ENCODE measurements around the gene ARTN. TPM values are rescaled to one million over a fixed set of nuclear protein-coding genes. Genes with fewer than 3 reads are reported as not detected.

The ARTN gene
- total and polyA plus RNA-seq, 9 of the 15 experiments (the other 6 are each of a cell fraction or from before 2014, with no cell fraction given), result 0.06 to 0.38 TPM; not detected in 7

DNA sequence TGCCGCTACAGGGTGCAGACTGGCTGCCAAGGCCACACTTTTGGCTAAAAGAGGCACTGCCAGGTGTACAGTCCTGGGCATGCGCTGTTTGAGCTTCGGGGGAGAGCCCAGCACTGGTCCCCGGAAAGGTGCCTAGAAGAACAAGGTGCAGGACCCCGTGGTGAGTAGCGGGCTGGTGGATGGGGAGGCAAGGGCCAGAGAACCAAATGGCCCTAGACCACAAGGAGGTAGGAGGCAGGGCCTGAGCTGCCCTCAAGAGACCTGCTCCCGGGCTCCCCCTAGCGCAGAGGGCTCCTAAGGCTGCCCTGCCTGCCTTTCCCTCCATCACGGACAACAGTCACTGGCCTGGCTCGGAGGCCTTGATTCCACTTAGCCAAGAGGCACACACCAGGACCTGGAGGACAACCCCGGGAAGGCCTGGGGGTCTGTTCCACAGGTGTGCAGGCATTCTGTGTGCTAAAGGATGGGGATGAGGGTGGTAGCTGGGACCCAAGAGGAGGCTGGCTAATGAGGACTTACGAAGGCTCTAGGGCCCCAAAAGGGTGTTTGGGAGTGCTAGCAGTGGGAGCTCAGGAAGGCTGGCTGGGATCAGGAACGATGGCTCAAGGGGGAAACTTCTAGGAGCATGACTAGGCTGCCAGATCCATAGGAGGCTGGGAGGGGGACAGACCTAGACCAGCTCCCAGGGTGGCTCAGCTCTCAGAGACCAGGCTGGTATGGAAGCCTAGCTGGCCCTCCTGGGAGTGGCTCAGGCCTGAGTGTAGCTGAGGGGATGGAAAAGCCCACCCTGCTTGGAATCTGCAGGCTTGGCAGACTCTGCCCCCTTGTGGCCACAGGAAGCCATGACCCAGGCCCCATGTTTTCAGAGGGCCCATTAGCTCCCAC lies 742 bp downstream of the ARTN start:
- H3K79me2 ChIP-seq (ENCODE audit: control insufficient read depth, insufficient read depth, low read length), result no peaks in the 10 kb centered on the region
- FAIRE-seq (peak; percentile 93), DNase-seq (ENCODE audit: extremely low read depth in 1 of 4, low spot score in 3 of 4) (peak; percentile 86 to 90 (median 88)), ATAC-seq (peak; percentile 95)
- no peaks in the 10 kb centered on the region for H3K27me3 ChIP-seq (ENCODE audit: control insufficient read depth in 2 of 2, insufficient read depth in 2 of 2, low read length in 2 of 2)
- no peak overlapping the region for H3K27ac ChIP-seq (ENCODE audit: extremely low read depth, low read depth, low read length)
- peaks cover 12 to 32% of the 10 kb centered on the region in 2 experiments; a peak in 4 of 5 replicates for H3K4me1 ChIP-seq (replicated peaks in 1 of 2; ENCODE audit: control insufficient read depth in 2 of 2, insufficient read depth in 2 of 2, low read length in 2 of 2)
- H3K4me2 ChIP-seq (ENCODE audit: insufficient read depth, low read length), result peak overlapping the region; percentile 37; the same call in 1 of the 2 replicates
- H3K9me3 ChIP-seq (replicated peaks; ENCODE audit: control insufficient read depth, insufficient read depth, low read depth, low read length), result no peaks in the 10 kb centered on the region
- BruUV-seq (replicated peaks), result no TSS peak
- in situ Hi-C loops (cut with MboI), result loop anchor here (5.0 to 10.0 kb wide), 2 partner anchors 162 to 700 kb away; no protein-coding TSS in a partner anchor
- H3K9me1 ChIP-seq (ENCODE audit: control insufficient read depth, insufficient read depth, low read length), result peaks cover 5% of the 10 kb centered on the region
- 0 out of 2 replicates have a peak, but pooled peaks cover 3% of the 10 kb centered on the region for H4K20me1 ChIP-seq (replicated peaks; ENCODE audit: control insufficient read depth, insufficient read depth, low read length)
- peaks cover 4% of the 10 kb centered on the region; the same call in 2 of the 3 replicates for H3K36me3 ChIP-seq (ENCODE audit: control insufficient read depth, insufficient read depth, low read length)
- intact Hi-C loops (cut with micrococcal nuclease), result loop anchor here (1.0 to 5.0 kb wide), 5 partner anchors 87 to 707 kb away; no protein-coding TSS in a partner anchor
- H2AFZ ChIP-seq (ENCODE audit: low read depth, low read length), result peak overlapping the region; percentile 65
- no peak overlapping the region for H3K4me3 ChIP-seq
- 0 out of 4 replicates have a peak overlapping the region, but pooled peaks of 1 of the 2 experiments have one; percentile 29 for H3K9ac ChIP-seq (ENCODE audit: insufficient read depth in 1 of 2, low read depth in 2 of 2, low read length in 2 of 2)
- ChIA-PET CTCF (ENCODE audit: low intra/inter-chr PET ratio) (interaction anchor here (0.7 to 4.7 kb wide), 9 partner anchors 12 to 708 kb away, joined by 3 to 79 read pairs (median 4); partner anchors contain the start of genes IPO13 and PTPRF), POLR2A (interaction anchor here (0.6 to 2.1 kb wide), 17 partner anchors 9 to 544 kb away, joined by 3 to 21 read pairs (median 3); partner anchors contain the start of genes ATP6V0B, IPO13, MED8 and SZT2)
- WGBS (ENCODE audit: insufficient coverage, low coverage, missing lambda C conversion rate), result 27% methylated on average over 13 of the region's 13 CpGs
- TF ChIP-seq HNRNPK (IDR thresholded peaks at IDR 0.05; ENCODE audit: low read depth, low read length, poor library complexity, severe bottlenecking), result no peak
- TF ChIP-seq GABPA (tag; conservative IDR thresholded peaks at IDR 0.05; ENCODE audit: low read depth), result peak; percentile 44; the same call in 1 of the 2 replicates
- TF ChIP-seq SRF (CRISPR knock-in tag; IDR thresholded peaks at IDR 0.05), result no peak
- TF ChIP-seq RAD21 (CRISPR knock-in tag; conservative IDR thresholded peaks at IDR 0.05 in 1 of 2, IDR thresholded peaks at IDR 0.05 in 1 of 2), result peak; percentile 89 to 97
- TF ChIP-seq, protein P1, sequence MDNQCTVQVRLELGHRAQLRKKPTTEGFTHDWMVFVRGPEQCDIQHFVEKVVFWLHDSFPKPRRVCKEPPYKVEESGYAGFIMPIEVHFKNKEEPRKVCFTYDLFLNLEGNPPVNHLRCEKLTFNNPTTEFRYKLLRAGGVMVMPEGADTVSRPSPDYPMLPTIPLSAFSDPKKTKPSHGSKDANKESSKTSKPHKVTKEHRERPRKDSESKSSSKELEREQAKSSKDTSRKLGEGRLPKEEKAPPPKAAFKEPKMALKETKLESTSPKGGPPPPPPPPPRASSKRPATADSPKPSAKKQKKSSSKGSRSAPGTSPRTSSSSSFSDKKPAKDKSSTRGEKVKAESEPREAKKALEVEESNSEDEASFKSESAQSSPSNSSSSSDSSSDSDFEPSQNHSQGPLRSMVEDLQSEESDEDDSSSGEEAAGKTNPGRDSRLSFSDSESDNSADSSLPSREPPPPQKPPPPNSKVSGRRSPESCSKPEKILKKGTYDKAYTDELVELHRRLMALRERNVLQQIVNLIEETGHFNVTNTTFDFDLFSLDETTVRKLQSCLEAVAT (IDR thresholded peaks at IDR 0.05), result no peak
- no peak for TF ChIP-seq ZNF253 (CRISPR knock-in tag; conservative IDR thresholded peaks at IDR 0.05)
- TF ChIP-seq ARHGAP35 (IDR thresholded peaks at IDR 0.05; ENCODE audit: partially characterized antibody), result no peak
- TF ChIP-seq ZNF79 (CRISPR knock-in tag; IDR thresholded peaks at IDR 0.05; ENCODE audit: low read depth), result no peak
- TF ChIP-seq HDAC1 (IDR thresholded peaks at IDR 0.05), result no peak
- TF ChIP-seq TGIF2 (CRISPR knock-in tag; IDR thresholded peaks at IDR 0.05), result no peak
- TF ChIP-seq, protein P2, sequence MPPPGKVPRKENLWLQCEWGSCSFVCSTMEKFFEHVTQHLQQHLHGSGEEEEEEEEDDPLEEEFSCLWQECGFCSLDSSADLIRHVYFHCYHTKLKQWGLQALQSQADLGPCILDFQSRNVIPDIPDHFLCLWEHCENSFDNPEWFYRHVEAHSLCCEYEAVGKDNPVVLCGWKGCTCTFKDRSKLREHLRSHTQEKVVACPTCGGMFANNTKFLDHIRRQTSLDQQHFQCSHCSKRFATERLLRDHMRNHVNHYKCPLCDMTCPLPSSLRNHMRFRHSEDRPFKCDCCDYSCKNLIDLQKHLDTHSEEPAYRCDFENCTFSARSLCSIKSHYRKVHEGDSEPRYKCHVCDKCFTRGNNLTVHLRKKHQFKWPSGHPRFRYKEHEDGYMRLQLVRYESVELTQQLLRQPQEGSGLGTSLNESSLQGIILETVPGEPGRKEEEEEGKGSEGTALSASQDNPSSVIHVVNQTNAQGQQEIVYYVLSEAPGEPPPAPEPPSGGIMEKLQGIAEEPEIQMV (tag; conservative IDR thresholded peaks at IDR 0.05; ENCODE audit: low read depth), result no peak
- no peak for TF ChIP-seq ZNF12 (CRISPR knock-in tag; IDR thresholded peaks at IDR 0.05)
- TF ChIP-seq NFXL1 (CRISPR knock-in tag; IDR thresholded peaks at IDR 0.05), result no peak
- TF ChIP-seq, protein P3, sequence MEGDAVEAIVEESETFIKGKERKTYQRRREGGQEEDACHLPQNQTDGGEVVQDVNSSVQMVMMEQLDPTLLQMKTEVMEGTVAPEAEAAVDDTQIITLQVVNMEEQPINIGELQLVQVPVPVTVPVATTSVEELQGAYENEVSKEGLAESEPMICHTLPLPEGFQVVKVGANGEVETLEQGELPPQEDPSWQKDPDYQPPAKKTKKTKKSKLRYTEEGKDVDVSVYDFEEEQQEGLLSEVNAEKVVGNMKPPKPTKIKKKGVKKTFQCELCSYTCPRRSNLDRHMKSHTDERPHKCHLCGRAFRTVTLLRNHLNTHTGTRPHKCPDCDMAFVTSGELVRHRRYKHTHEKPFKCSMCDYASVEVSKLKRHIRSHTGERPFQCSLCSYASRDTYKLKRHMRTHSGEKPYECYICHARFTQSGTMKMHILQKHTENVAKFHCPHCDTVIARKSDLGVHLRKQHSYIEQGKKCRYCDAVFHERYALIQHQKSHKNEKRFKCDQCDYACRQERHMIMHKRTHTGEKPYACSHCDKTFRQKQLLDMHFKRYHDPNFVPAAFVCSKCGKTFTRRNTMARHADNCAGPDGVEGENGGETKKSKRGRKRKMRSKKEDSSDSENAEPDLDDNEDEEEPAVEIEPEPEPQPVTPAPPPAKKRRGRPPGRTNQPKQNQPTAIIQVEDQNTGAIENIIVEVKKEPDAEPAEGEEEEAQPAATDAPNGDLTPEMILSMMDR (IDR thresholded peaks at IDR 0.05 in 2 of 3, conservative IDR thresholded peaks at IDR 0.05 in 1 of 3; ENCODE audit: insufficient read depth in 2 of 3, low read depth in 1 of 3, low read length in 3 of 3), result peak; percentile 95 to 99 (median 98)
- no peak for TF ChIP-seq RBM39 (optimal IDR thresholded peaks at IDR 0.05; ENCODE audit: low read depth, low read length)

All from K562 (cell line).